ENCODE results near the gene PLCD1. TPM values are rescaled to one million over a fixed set of nuclear protein-coding genes. Genes with fewer than 3 reads are reported as not detected.
A peak's percentile ranks its signal among the peaks of the same experiment; 100 is the strongest.

PLCD1 gene
- total RNA-seq, 6 donors from 2014 or later = 20.8 to 80.1 (median 36.1) TPM

- peaks cover 10 to 36% (median 22%) of the 10 kb centered on the region in 4 donors for H3K4me1 ChIP-seq
- H3K27me3 ChIP-seq = no peaks in the 10 kb centered on the region
- H3K36me3 ChIP-seq = peaks cover 0 to 11% (median 0%) of the 10 kb centered on the region in 4 donors
- 68% methylated on average over 2 of the region's 2 CpGs; no CpG with 5 or more reads in 1 of the 2 donors for WGBS, 2 donors
- ATAC-seq (ENCODE audit: low FRiP score in 2 of 2) (no peak), DNase-seq (no peak)
- H3K4me3 ChIP-seq = no peak overlapping the region
- no peak for TF ChIP-seq EP300 (IDR thresholded peaks at IDR 0.05)
- TF ChIP-seq, protein P1, sequence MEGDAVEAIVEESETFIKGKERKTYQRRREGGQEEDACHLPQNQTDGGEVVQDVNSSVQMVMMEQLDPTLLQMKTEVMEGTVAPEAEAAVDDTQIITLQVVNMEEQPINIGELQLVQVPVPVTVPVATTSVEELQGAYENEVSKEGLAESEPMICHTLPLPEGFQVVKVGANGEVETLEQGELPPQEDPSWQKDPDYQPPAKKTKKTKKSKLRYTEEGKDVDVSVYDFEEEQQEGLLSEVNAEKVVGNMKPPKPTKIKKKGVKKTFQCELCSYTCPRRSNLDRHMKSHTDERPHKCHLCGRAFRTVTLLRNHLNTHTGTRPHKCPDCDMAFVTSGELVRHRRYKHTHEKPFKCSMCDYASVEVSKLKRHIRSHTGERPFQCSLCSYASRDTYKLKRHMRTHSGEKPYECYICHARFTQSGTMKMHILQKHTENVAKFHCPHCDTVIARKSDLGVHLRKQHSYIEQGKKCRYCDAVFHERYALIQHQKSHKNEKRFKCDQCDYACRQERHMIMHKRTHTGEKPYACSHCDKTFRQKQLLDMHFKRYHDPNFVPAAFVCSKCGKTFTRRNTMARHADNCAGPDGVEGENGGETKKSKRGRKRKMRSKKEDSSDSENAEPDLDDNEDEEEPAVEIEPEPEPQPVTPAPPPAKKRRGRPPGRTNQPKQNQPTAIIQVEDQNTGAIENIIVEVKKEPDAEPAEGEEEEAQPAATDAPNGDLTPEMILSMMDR (IDR thresholded peaks at IDR 0.05) = no peak
- no peak for TF ChIP-seq POLR2A (IDR thresholded peaks at IDR 0.05)
- no peak for TF ChIP-seq POLR2AphosphoS5 (IDR thresholded peaks at IDR 0.05)
- no peaks in the 10 kb centered on the region for H3K9me3 ChIP-seq
- peak overlapping the region; percentile 45 to 86 (median 77) for H3K27ac ChIP-seq
These were observed 42.1 kb downstream of the PLCD1 start for GRCh38 chr3:37987315-37987697.

- H3K4me3 ChIP-seq = no peak overlapping the region
These were observed 42.7 kb downstream of the PLCD1 start for GRCh38 chr3:37986479-37987314.

DNA sequence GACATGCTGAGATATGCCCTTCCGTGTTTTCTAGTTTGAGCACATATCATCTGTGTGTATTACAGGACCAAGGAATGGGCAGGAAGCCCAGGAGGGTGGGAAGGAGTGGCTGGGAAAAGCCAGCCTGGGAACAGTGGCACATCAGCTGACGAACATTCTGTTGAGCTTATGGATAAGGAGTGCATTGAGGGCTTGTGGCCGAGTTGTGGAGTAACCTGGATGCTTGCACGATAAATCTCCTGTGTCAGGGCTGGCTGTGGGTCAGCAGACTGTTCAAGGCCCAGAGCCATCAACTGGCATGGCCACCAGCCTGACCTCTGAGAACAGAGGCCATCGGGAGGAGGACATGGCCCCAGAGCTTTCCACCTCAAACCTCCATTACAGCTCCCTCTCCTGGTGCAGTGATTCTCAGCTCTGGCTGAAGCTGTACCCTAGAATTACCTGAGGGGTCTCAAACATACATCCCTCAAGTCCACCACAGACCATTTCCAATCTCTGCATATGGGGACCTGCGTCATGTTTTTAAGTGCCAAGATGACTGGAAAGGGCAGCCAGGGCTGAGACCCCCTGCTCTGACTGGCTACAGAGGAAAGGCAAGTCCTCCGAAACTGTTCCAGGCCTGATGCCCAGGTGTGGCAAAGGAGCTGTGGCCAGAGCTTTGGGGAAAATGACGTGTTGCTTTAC is 43.7 kb downstream of the PLCD1 start:
- 71 to 76% methylated on average over 8 of the region's 8 CpGs for WGBS, 2 donors
- no peak overlapping the region for H3K4me3 ChIP-seq
- peaks cover 10 to 34% (median 19%) of the 10 kb centered on the region in 4 donors for H3K4me1 ChIP-seq
- H3K27ac ChIP-seq = peak overlapping the region; percentile 39 to 86 (median 59)
- no peaks in the 10 kb centered on the region for H3K27me3 ChIP-seq
- ATAC-seq (ENCODE audit: low FRiP score in 2 of 2) (peak in 1 of 2 donors; percentile 9), DNase-seq (peak in 1 of 2 donors; percentile 85)
- TF ChIP-seq POLR2AphosphoS5 (IDR thresholded peaks at IDR 0.05) (peak in 1 of 2 donors; percentile 44), POLR2A (IDR thresholded peaks at IDR 0.05) (no peak)
- peaks cover 0 to 24% (median 3%) of the 10 kb centered on the region in 4 donors for H3K36me3 ChIP-seq
- no peaks in the 10 kb centered on the region for H3K9me3 ChIP-seq

More at GRCh38 chr3:37986479-37987314, 42.7 kb downstream of the PLCD1 start:
- Histone ChIP-seq H3K9me3 (no peaks in the 10 kb centered on the region), H3K36me3 (peaks cover 0 to 16% (median 2%) of the 10 kb centered on the region in 4 donors), H3K4me1 (peaks cover 10 to 36% (median 20%) of the 10 kb centered on the region in 4 donors), H3K27me3 (no peaks in the 10 kb centered on the region), H3K27ac (peak overlapping the region; percentile 45 to 86 (median 77))
- TF ChIP-seq EP300 (IDR thresholded peaks at IDR 0.05) = peak in 1 of 4 donors; percentile 30
- TF ChIP-seq, protein P1 (IDR thresholded peaks at IDR 0.05) = no peak
- TF ChIP-seq POLR2A (IDR thresholded peaks at IDR 0.05) = no peak
- peak in 1 of 2 donors; percentile 38 for TF ChIP-seq POLR2AphosphoS5 (IDR thresholded peaks at IDR 0.05)
- 64 to 78% methylated on average over 6 to 12 of the region's 12 CpGs for whole genome bisulfite sequencing, 2 donors
- DNase-seq = peak in 1 of 2 donors; percentile 92
- peak; percentile 57 to 89 for ATAC-seq (ENCODE audit: low FRiP score in 2 of 2)

GRCh38 chr3:37984596-37984995 is 44.8 kb downstream of the PLCD1 start:
- TF ChIP-seq POLR2A (IDR thresholded peaks at IDR 0.05) (no peak), POLR2AphosphoS5 (IDR thresholded peaks at IDR 0.05) (no peak), EP300 (IDR thresholded peaks at IDR 0.05) (no peak)
- TF ChIP-seq, protein P1 (IDR thresholded peaks at IDR 0.05) = no peak
- H3K27ac ChIP-seq = no peak overlapping the region
- H3K9me3 ChIP-seq = no peaks in the 10 kb centered on the region
- ATAC-seq (ENCODE audit: low FRiP score in 2 of 2) (no peak), DNase-seq (no peak)
- 94 to 95% methylated on average over 7 of the region's 7 CpGs for WGBS, 2 donors
- H3K4me1 ChIP-seq = peaks cover 10 to 30% (median 18%) of the 10 kb centered on the region in 4 donors
- H3K36me3 ChIP-seq = peaks cover 0 to 26% (median 10%) of the 10 kb centered on the region in 4 donors
- no peaks in the 10 kb centered on the region for H3K27me3 ChIP-seq
- no peak overlapping the region for H3K4me3 ChIP-seq

- Histone ChIP-seq H3K27ac (no peak overlapping the region), H3K9me3 (no peaks in the 10 kb centered on the region), H3K27me3 (no peaks in the 10 kb centered on the region), H3K4me3 (no peak overlapping the region), H3K4me1 (peaks cover 10 to 34% (median 18%) of the 10 kb centered on the region in 4 donors), H3K36me3 (peaks cover 0 to 26% (median 10%) of the 10 kb centered on the region in 4 donors)
- WGBS, 2 donors = 57 to 67% methylated on average over 7 of the region's 7 CpGs
- no peak for ATAC-seq (ENCODE audit: low FRiP score in 2 of 2)
- DNase-seq = no peak
- TF ChIP-seq, protein P1 (IDR thresholded peaks at IDR 0.05) = no peak
- TF ChIP-seq POLR2AphosphoS5 (IDR thresholded peaks at IDR 0.05) (no peak), EP300 (IDR thresholded peaks at IDR 0.05) (no peak), POLR2A (IDR thresholded peaks at IDR 0.05) (no peak)
These were observed 45.4 kb downstream of the PLCD1 start for GRCh38 chr3:37984051-37984450.
